ENCODE data around the gene FYN. TPM values are rescaled to one million over a fixed set of nuclear protein-coding genes. Genes with fewer than 3 reads are reported as not detected.

FYN gene
- total RNA-seq, 1 experiment from 2014 or later: 34.3 TPM

DNA sequence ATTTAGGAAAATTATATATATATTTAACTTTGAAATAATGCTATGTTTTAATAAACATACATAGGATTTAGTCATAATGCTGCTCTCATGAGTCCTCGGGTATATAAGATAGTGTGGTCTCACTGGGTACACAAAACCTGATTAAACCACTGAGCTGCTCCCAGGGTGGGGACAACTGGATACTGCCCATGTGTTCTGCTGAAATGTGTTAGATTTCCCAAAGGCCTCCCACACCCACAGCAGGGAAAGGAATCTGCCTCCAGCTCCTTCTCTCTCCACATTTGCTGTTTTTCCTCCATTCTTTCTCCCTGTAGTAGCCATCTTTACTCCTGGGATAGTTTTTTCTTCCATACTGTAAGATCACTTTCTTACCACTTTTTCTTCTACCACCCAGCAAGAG lies 198.4 kb downstream of the FYN start:
- Histone ChIP-seq H3K36me3 (ENCODE audit: insufficient read depth, low read length, poor library complexity, severe bottlenecking) (no peaks in the 10 kb centered on the region), H3K9me3 (ENCODE audit: low read depth, low read length, poor library complexity, severe bottlenecking) (no peaks in the 10 kb centered on the region), H3K27ac (ENCODE audit: low read depth, low read length, poor library complexity, severe bottlenecking) (no peak overlapping the region), H3K4me1 (ENCODE audit: insufficient read depth, low read length, poor library complexity, severe bottlenecking) (no peaks in the 10 kb centered on the region), H3K27me3 (replicated peaks; ENCODE audit: insufficient read depth, low read depth, low read length, poor library complexity) (no peaks in the 10 kb centered on the region), H3K4me3 (ENCODE audit: low read depth, low read length, poor library complexity, severe bottlenecking) (no peak overlapping the region)
- no peak for DNase-seq (ENCODE audit: low spot score)
- no TSS peak for BruUV-seq (replicated peaks)
- intact Hi-C loops (cut with micrococcal nuclease; ENCODE audit: unreplicated experiment): no loop called here
- TF ChIP-seq, protein P1, sequence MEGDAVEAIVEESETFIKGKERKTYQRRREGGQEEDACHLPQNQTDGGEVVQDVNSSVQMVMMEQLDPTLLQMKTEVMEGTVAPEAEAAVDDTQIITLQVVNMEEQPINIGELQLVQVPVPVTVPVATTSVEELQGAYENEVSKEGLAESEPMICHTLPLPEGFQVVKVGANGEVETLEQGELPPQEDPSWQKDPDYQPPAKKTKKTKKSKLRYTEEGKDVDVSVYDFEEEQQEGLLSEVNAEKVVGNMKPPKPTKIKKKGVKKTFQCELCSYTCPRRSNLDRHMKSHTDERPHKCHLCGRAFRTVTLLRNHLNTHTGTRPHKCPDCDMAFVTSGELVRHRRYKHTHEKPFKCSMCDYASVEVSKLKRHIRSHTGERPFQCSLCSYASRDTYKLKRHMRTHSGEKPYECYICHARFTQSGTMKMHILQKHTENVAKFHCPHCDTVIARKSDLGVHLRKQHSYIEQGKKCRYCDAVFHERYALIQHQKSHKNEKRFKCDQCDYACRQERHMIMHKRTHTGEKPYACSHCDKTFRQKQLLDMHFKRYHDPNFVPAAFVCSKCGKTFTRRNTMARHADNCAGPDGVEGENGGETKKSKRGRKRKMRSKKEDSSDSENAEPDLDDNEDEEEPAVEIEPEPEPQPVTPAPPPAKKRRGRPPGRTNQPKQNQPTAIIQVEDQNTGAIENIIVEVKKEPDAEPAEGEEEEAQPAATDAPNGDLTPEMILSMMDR (conservative IDR thresholded peaks at IDR 0.05; ENCODE audit: low read depth, low read length): no peak
- no peak for TF ChIP-seq EZH2 (IDR thresholded peaks at IDR 0.05; ENCODE audit: borderline replicate concordance, low read depth, low read length, poor library complexity, severe bottlenecking)
- POLR2A ChIA-PET (ENCODE audit: low non-redundant PET): interaction anchor here (0.6 kb wide), 1 partner anchor 122 kb away, joined by 4 read pairs; no protein-coding TSS in a partner anchor
- CTCF ChIA-PET: no interaction called here

GRCh38 chr6:111674413-111674812 lies 198.8 kb downstream of the FYN start:
- intact Hi-C loops (cut with micrococcal nuclease; ENCODE audit: unreplicated experiment): no loop called here
- ChIA-PET CTCF (no interaction called here), POLR2A (ENCODE audit: low non-redundant PET) (interaction anchor here (0.6 kb wide), 1 partner anchor 123 kb away, joined by 4 read pairs; no protein-coding TSS in a partner anchor)
- Histone ChIP-seq H3K4me3 (ENCODE audit: low read depth, low read length, poor library complexity, severe bottlenecking) (no peak overlapping the region), H3K27me3 (replicated peaks; ENCODE audit: insufficient read depth, low read depth, low read length, poor library complexity) (no peaks in the 10 kb centered on the region), H3K27ac (ENCODE audit: low read depth, low read length, poor library complexity, severe bottlenecking) (no peak overlapping the region), H3K4me1 (ENCODE audit: insufficient read depth, low read length, poor library complexity, severe bottlenecking) (no peaks in the 10 kb centered on the region), H3K9me3 (ENCODE audit: low read depth, low read length, poor library complexity, severe bottlenecking) (no peaks in the 10 kb centered on the region), H3K36me3 (ENCODE audit: insufficient read depth, low read length, poor library complexity, severe bottlenecking) (no peaks in the 10 kb centered on the region)
- no peak for TF ChIP-seq EZH2 (IDR thresholded peaks at IDR 0.05; ENCODE audit: borderline replicate concordance, low read depth, low read length, poor library complexity, severe bottlenecking)
- TF ChIP-seq, protein P1 (conservative IDR thresholded peaks at IDR 0.05; ENCODE audit: low read depth, low read length): no peak
- no TSS peak for BruUV-seq (replicated peaks)
- no peak for DNase-seq (ENCODE audit: low spot score)

DNA sequence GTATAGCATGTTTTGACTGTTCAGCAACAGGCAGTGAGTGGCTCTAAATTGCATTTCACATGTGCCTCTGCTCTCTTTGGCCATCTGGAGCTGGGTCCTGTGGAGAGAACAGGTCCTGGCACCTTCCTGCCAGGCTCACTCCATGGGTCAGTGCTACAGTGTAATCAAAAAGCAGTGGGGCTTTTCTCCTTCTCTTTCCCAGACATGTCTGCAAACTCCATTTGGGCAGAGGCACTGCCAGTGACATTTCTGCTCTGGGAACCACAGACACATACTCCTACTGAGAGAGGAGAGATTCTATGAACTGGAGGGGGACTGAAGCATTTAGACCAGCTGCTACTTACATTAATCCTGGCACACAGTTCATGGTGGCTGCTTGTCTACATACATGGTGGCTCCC lies 199.3 kb downstream of the FYN start:
- Histone ChIP-seq H3K27ac (ENCODE audit: low read depth, low read length, poor library complexity, severe bottlenecking) (no peak overlapping the region), H3K4me1 (ENCODE audit: insufficient read depth, low read length, poor library complexity, severe bottlenecking) (no peaks in the 10 kb centered on the region), H3K27me3 (replicated peaks; ENCODE audit: insufficient read depth, low read depth, low read length, poor library complexity) (no peaks in the 10 kb centered on the region), H3K4me3 (ENCODE audit: low read depth, low read length, poor library complexity, severe bottlenecking) (no peak overlapping the region), H3K36me3 (ENCODE audit: insufficient read depth, low read length, poor library complexity, severe bottlenecking) (no peaks in the 10 kb centered on the region), H3K9me3 (ENCODE audit: low read depth, low read length, poor library complexity, severe bottlenecking) (no peaks in the 10 kb centered on the region)
- CTCF ChIA-PET: no interaction called here
- intact Hi-C loops (cut with micrococcal nuclease; ENCODE audit: unreplicated experiment): no loop called here
- BruUV-seq (replicated peaks): no TSS peak
- no peak for DNase-seq (ENCODE audit: low spot score)
- TF ChIP-seq, protein P1 (conservative IDR thresholded peaks at IDR 0.05; ENCODE audit: low read depth, low read length): no peak
- no peak for TF ChIP-seq EZH2 (IDR thresholded peaks at IDR 0.05; ENCODE audit: borderline replicate concordance, low read depth, low read length, poor library complexity, severe bottlenecking)
- POLR2A ChIA-PET (ENCODE audit: low non-redundant PET): interaction anchor here (0.6 kb wide), 1 partner anchor 123 kb away, joined by 4 read pairs; no protein-coding TSS in a partner anchor
